Measurements from ENCODE around the gene HIVEP3.

HIVEP3 gene

DNA sequence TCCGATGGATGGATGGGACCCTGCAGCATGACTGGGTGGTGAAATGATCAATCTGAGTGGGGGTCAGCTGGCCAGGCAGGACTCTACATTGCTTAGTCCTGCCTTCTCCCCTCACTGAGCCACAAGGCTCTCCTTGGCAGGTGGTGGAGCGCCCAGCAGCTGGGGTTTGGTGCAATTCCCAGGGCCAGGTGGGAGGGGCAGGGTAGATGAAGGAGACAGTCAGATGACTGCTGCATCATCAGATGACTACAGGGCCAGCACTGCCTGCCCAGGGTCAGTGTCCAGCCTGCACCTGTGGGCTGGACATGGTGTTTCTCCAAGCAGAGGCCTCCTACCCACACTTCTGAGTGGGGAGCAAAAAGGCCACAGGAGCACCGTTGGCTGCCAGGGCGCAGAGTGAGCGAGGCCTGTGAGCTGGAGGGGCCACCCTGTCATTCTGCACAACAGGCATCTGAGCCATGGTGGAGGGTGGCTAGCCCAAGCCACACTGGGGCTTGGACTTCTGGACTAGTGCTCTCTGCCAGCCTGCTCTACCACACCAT lies 330.3 kb downstream of the HIVEP3 start:
- no peak overlapping the region for H2AFZ ChIP-seq (ENCODE audit: low read depth, low read length)
- no peaks in the 10 kb centered on the region for H3K4me1 ChIP-seq (ENCODE audit: insufficient read depth, low read length)
- no peaks in the 10 kb centered on the region for H3K9me3 ChIP-seq (ENCODE audit: low read length)
- no peaks in the 10 kb centered on the region for H3K36me3 ChIP-seq (ENCODE audit: insufficient read depth, low read length)
- no peaks in the 10 kb centered on the region for H3K27me3 ChIP-seq (ENCODE audit: insufficient read depth, low read length)
- H3K4me3 ChIP-seq (ENCODE audit: low read length), result no peak overlapping the region

DNA sequence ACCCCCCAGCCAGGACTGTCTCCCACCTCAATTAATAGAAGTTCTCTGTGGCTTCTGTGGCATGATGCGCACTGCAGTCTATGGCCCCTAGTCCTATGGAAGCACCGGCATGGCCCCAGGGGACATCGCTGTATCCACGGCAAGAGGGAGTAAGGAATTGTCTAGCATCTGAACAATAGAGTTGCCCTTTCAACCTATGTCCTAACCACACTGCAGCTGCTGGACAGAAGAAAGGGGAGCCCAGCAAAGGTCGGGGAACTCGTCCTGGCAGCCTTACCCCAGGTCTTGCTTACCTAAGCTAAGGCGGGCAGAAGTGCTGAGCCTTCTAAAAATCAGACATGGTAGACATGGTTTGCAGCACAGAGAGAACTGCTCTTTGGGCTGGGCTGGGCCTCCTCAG lies 330.9 kb downstream of the HIVEP3 start:
- Histone ChIP-seq H3K4me1 (ENCODE audit: insufficient read depth, low read length) (no peaks in the 10 kb centered on the region), H3K9me3 (ENCODE audit: low read length) (no peaks in the 10 kb centered on the region), H2AFZ (ENCODE audit: low read depth, low read length) (no peak overlapping the region), H3K27me3 (ENCODE audit: insufficient read depth, low read length) (no peaks in the 10 kb centered on the region), H3K4me3 (ENCODE audit: low read length) (no peak overlapping the region), H3K36me3 (ENCODE audit: insufficient read depth, low read length) (no peaks in the 10 kb centered on the region)

- no peaks in the 10 kb centered on the region for H3K4me1 ChIP-seq (ENCODE audit: insufficient read depth, low read length)
- no peaks in the 10 kb centered on the region for H3K27me3 ChIP-seq (ENCODE audit: insufficient read depth, low read length)
- no peaks in the 10 kb centered on the region for H3K9me3 ChIP-seq (ENCODE audit: low read length)
- no peak overlapping the region for H2AFZ ChIP-seq (ENCODE audit: low read depth, low read length)
- H3K36me3 ChIP-seq (ENCODE audit: insufficient read depth, low read length), result no peaks in the 10 kb centered on the region
- H3K4me3 ChIP-seq (ENCODE audit: low read length), result no peak overlapping the region
Measured at GRCh38 chr1:41586230-41586629, 332.5 kb downstream of the HIVEP3 start.

- H3K4me1 ChIP-seq (ENCODE audit: insufficient read depth, low read length), result no peaks in the 10 kb centered on the region
- H2AFZ ChIP-seq (ENCODE audit: low read depth, low read length), result no peak overlapping the region
- H3K9me3 ChIP-seq (ENCODE audit: low read length), result no peaks in the 10 kb centered on the region
- no peaks in the 10 kb centered on the region for H3K27me3 ChIP-seq (ENCODE audit: insufficient read depth, low read length)
- no peaks in the 10 kb centered on the region for H3K36me3 ChIP-seq (ENCODE audit: insufficient read depth, low read length)
- H3K4me3 ChIP-seq (ENCODE audit: low read length), result no peak overlapping the region
Measured at GRCh38 chr1:41583658-41584547, 334.8 kb downstream of the HIVEP3 start.

DNA sequence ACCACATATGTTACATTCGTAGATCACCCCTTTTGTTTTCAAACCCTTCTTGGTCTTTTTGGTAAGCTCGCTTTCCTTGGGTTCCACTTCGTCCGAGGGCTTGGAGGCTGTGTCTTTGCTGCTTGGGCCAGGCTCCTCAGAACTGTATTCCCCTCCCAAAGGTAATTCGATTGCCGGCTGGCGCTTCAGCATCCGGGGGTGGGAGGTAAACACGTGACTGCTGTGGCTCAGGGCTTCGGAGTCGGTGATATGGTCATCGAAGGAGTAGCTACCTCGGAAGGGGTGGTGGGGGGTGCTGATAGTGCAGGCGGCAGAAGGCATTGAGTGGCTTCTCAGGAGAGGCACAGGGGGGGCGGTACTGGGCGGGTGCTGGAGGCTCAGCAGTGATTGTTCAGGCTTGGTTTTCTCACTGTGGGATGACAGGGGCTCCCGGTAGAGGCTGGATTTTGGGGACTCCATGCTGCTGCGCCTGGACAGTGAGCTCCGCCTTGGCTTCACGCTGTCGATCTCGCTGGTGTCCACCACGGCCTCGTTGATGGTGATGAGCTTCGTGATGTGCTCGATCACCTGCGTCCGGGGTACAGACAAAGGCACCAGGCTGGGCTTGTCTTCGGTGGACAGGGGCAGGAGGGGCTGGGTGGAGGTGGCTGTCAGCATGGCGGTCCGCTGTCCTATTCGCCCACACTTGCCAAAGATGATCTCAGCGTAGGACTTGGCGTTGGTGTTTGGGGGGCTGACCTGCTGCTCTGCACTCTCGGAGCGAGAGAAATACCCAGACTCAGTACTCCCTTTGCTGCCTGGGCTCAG lies 335.7 kb downstream of the HIVEP3 start:
- no peak overlapping the region for H3K4me3 ChIP-seq (ENCODE audit: low read length)
- H3K27me3 ChIP-seq (ENCODE audit: insufficient read depth, low read length), result no peaks in the 10 kb centered on the region
- no peaks in the 10 kb centered on the region for H3K36me3 ChIP-seq (ENCODE audit: insufficient read depth, low read length)
- H2AFZ ChIP-seq (ENCODE audit: low read depth, low read length), result no peak overlapping the region
- H3K9me3 ChIP-seq (ENCODE audit: low read length), result no peaks in the 10 kb centered on the region
- no peaks in the 10 kb centered on the region for H3K4me1 ChIP-seq (ENCODE audit: insufficient read depth, low read length)

- Histone ChIP-seq H3K27me3 (ENCODE audit: insufficient read depth, low read length) (no peaks in the 10 kb centered on the region), H3K4me3 (ENCODE audit: low read length) (no peak overlapping the region), H3K9me3 (ENCODE audit: low read length) (no peaks in the 10 kb centered on the region), H2AFZ (ENCODE audit: low read depth, low read length) (no peak overlapping the region), H3K36me3 (ENCODE audit: insufficient read depth, low read length) (no peaks in the 10 kb centered on the region), H3K4me1 (ENCODE audit: insufficient read depth, low read length) (no peaks in the 10 kb centered on the region)
Measured at GRCh38 chr1:41582351-41582750, 336.4 kb downstream of the HIVEP3 start.

- no peaks in the 10 kb centered on the region for H3K4me1 ChIP-seq (ENCODE audit: insufficient read depth, low read length)
- no peaks in the 10 kb centered on the region for H3K27me3 ChIP-seq (ENCODE audit: insufficient read depth, low read length)
- H2AFZ ChIP-seq (ENCODE audit: low read depth, low read length), result no peak overlapping the region
- H3K9me3 ChIP-seq (ENCODE audit: low read length), result no peaks in the 10 kb centered on the region
- H3K4me3 ChIP-seq (ENCODE audit: low read length), result no peak overlapping the region
- no peaks in the 10 kb centered on the region for H3K36me3 ChIP-seq (ENCODE audit: insufficient read depth, low read length)
Measured at GRCh38 chr1:41582004-41582325, 336.8 kb downstream of the HIVEP3 start.

- no peak overlapping the region for H2AFZ ChIP-seq (ENCODE audit: low read depth, low read length)
- H3K36me3 ChIP-seq (ENCODE audit: insufficient read depth, low read length), result no peaks in the 10 kb centered on the region
- no peaks in the 10 kb centered on the region for H3K9me3 ChIP-seq (ENCODE audit: low read length)
- no peaks in the 10 kb centered on the region for H3K27me3 ChIP-seq (ENCODE audit: insufficient read depth, low read length)
- no peak overlapping the region for H3K4me3 ChIP-seq (ENCODE audit: low read length)
- no peaks in the 10 kb centered on the region for H3K4me1 ChIP-seq (ENCODE audit: insufficient read depth, low read length)
Measured at GRCh38 chr1:41581216-41582003, 337.3 kb downstream of the HIVEP3 start.

DNA sequence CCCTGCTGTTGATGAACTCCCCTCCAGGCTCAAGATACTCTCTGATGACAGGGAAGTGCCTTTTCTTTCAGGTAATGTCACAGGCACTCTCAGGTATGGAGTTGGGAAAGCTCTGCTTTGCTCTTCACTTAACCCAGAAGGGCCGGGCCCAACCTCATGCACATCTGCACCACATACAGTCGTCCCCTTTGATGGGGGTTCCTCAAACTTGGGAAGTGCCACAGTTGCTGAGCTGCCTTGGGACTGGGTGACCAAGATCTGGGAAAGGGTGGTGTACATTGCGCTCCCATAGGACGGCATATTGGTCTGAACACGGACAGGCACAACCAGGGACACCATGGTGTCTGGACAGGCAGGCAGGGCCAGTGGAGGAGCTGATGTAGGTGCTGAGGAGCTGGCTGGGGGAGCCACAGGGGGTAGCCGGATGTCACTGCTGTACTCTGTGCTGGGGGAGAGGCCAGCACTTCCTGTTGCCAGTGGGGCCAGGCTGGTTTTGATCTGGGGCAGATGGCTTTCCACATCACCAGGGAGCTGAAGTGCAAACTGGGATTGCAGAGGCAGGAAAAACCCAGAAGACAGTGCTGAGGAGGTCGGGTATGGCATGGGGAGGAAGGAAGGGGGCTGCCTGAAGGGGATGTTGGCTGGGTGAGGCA lies 338.1 kb downstream of the HIVEP3 start:
- no peak overlapping the region for H2AFZ ChIP-seq (ENCODE audit: low read depth, low read length)
- no peak overlapping the region for H3K4me3 ChIP-seq (ENCODE audit: low read length)
- H3K4me1 ChIP-seq (ENCODE audit: insufficient read depth, low read length), result no peaks in the 10 kb centered on the region
- no peaks in the 10 kb centered on the region for H3K27me3 ChIP-seq (ENCODE audit: insufficient read depth, low read length)
- H3K36me3 ChIP-seq (ENCODE audit: insufficient read depth, low read length), result no peaks in the 10 kb centered on the region
- no peaks in the 10 kb centered on the region for H3K9me3 ChIP-seq (ENCODE audit: low read length)

DNA sequence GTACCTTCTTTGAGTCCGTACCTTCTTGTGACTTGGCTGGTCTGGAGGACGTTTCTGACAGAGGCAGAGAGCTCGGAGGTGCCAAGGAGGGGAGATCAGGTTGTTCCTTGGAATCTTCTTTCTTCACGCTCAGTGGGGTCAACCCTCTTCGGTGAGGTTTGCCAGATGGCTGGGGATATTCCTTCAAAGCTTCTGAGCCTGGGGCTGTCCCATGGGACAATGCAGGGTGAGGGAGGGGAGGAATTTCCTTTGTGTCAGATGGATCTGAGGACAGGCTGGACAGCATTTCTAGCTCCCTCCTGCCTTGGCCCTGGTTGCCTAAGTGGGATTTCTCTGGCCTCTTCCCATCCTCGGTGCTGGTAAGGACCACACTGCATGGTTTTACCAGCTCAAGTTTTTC lies 338.7 kb downstream of the HIVEP3 start:
- Histone ChIP-seq H2AFZ (ENCODE audit: low read depth, low read length) (no peak overlapping the region), H3K4me1 (ENCODE audit: insufficient read depth, low read length) (no peaks in the 10 kb centered on the region), H3K27me3 (ENCODE audit: insufficient read depth, low read length) (no peaks in the 10 kb centered on the region), H3K9me3 (ENCODE audit: low read length) (no peaks in the 10 kb centered on the region), H3K36me3 (ENCODE audit: insufficient read depth, low read length) (no peaks in the 10 kb centered on the region), H3K4me3 (ENCODE audit: low read length) (no peak overlapping the region)

GRCh38 chr1:41578712-41579335 lies 339.9 kb downstream of the HIVEP3 start:
- H3K4me3 ChIP-seq (ENCODE audit: low read length), result no peak overlapping the region
- H3K4me1 ChIP-seq (ENCODE audit: insufficient read depth, low read length), result no peaks in the 10 kb centered on the region
- no peak overlapping the region for H2AFZ ChIP-seq (ENCODE audit: low read depth, low read length)
- no peaks in the 10 kb centered on the region for H3K27me3 ChIP-seq (ENCODE audit: insufficient read depth, low read length)
- H3K36me3 ChIP-seq (ENCODE audit: insufficient read depth, low read length), result no peaks in the 10 kb centered on the region
- no peaks in the 10 kb centered on the region for H3K9me3 ChIP-seq (ENCODE audit: low read length)

GRCh38 chr1:41576620-41577019 lies 342.1 kb downstream of the HIVEP3 start:
- H3K4me1 ChIP-seq (ENCODE audit: insufficient read depth, low read length), result no peaks in the 10 kb centered on the region

More at GRCh38 chr1:41576620-41577019, 342.1 kb downstream of the HIVEP3 start:
- no peaks in the 10 kb centered on the region for H3K27me3 ChIP-seq (ENCODE audit: insufficient read depth, low read length)
- no peaks in the 10 kb centered on the region for H3K36me3 ChIP-seq (ENCODE audit: insufficient read depth, low read length)
- H3K9me3 ChIP-seq (ENCODE audit: low read length), result no peaks in the 10 kb centered on the region
- H2AFZ ChIP-seq (ENCODE audit: low read depth, low read length), result no peak overlapping the region
- H3K4me3 ChIP-seq (ENCODE audit: low read length), result no peak overlapping the region
